Neural cell (in vitro differentiated cells): ENCODE data around the gene OVOL1. TPM values are rescaled to one million over a fixed set of nuclear protein-coding genes. Genes with fewer than 3 reads are reported as not detected.

Source experiments
- H2AFZ ChIP-seq: fragments of 200-600, 300-800 bp; sonication (generic), shearing (Covaris generic); 2 replicates; pipeline ENCODE4 v1.6.0; 2014; ENCODE audit warnings: low read depth, mild to moderate bottlenecking, antibody characterized with exemption, low read length, moderate library complexity
- H3F3A ChIP-seq: fragments of 200-600 bp; shearing (Covaris generic); 2 replicates; pipeline ENCODE4 v1.6.1; 2016; ENCODE audit warnings: mild to moderate bottlenecking, moderate library complexity, mixed read lengths, antibody characterized with exemption, low read length; ENCODE audit not compliant: insufficient read depth, poor library complexity, severe bottlenecking
- H3K27ac ChIP-seq: fragments of 200-600, 300-800 bp; sonication (generic), shearing (Covaris generic); 2 replicates; pipeline ENCODE4 v1.5.1; 2014; ENCODE audit warnings: mild to moderate bottlenecking, low read length, moderate library complexity
- H3K27me3 ChIP-seq: fragments of 300-800, 200-600 bp; sonication (generic), shearing (Covaris generic); 2 replicates; pipeline ENCODE4 v1.6.0; 2014; ENCODE audit warnings: mild to moderate bottlenecking, low read depth, low read length, moderate library complexity; ENCODE audit not compliant: insufficient read depth
- H3K36me3 ChIP-seq: fragments of 300-800, 200-600 bp; sonication (generic), shearing (Covaris generic); 2 replicates; pipeline ENCODE4 v1.5.1; 2014; ENCODE audit warnings: mild to moderate bottlenecking, antibody characterized with exemption, low read length, moderate library complexity; ENCODE audit not compliant: insufficient read depth
- H3K4me2 ChIP-seq: fragments of 300-800, 200-600 bp; sonication (generic), shearing (Covaris generic); 2 replicates; pipeline ENCODE4 v1.6.0; 2014; ENCODE audit warnings: mild to moderate bottlenecking, low read length
- H3K4me3 ChIP-seq: fragments of 300-800, 200-600 bp; sonication (generic), shearing (Covaris generic); 2 replicates; pipeline ENCODE4 v1.5.1; 2014; ENCODE audit warnings: mild to moderate bottlenecking, low read length, moderate library complexity
- H3K79me2 ChIP-seq: fragments of 200-600 bp; shearing (Covaris generic); replicated peaks from 2 replicates; pipeline ENCODE4 v1.6.0; 2014; ENCODE audit warnings: mild to moderate bottlenecking, low read length, moderate library complexity; ENCODE audit not compliant: insufficient read depth
- H3K9ac ChIP-seq: fragments of 300-800, 200-600 bp; sonication (generic), shearing (Covaris generic); 2 replicates; pipeline ENCODE4 v1.6.1; 2016; ENCODE audit warnings: mild to moderate bottlenecking, low read length, mixed read lengths
- H3K9me2 ChIP-seq: fragments of 200-600 bp; shearing (Covaris generic); 2 replicates; pipeline ENCODE4 v1.6.1; 2016; ENCODE audit warnings: mild to moderate bottlenecking, low read length, mixed read lengths; ENCODE audit not compliant: insufficient read depth
- H3K9me3 ChIP-seq: fragments of 200-600, 300-800 bp; sonication (generic), shearing (Covaris generic); 2 replicates; pipeline ENCODE4 v1.6.1; 2016; ENCODE audit warnings: mild to moderate bottlenecking, mixed run types, low read length, moderate library complexity, mixed read lengths
- H4K20me1 ChIP-seq: fragments of 200-600 bp; shearing (Covaris generic); 2 replicates; pipeline ENCODE4 v1.6.1; 2016; ENCODE audit warnings: mild to moderate bottlenecking, mixed run types; ENCODE audit not compliant: insufficient read depth
- EP300 ChIP-seq: fragments of 450-650 bp; conservative IDR thresholded peaks from 2 replicates; pipeline ENCODE4 v1.6.1; 2014; ENCODE audit warnings: antibody characterized with exemption, mild to moderate bottlenecking, moderate library complexity; ENCODE audit not compliant: poor library complexity, severe bottlenecking
- EZH2 ChIP-seq: fragments of 200-600, 300-800 bp; shearing (Covaris generic), sonication (generic); IDR thresholded peaks from 2 replicates; pipeline ENCODE4 v1.6.1; 2014; ENCODE audit warnings: antibody characterized with exemption, low read length, borderline replicate concordance, mild to moderate bottlenecking; ENCODE audit not compliant: insufficient read depth, poor library complexity, severe bottlenecking
- MXI1 ChIP-seq: fragments of 450-650 bp; conservative IDR thresholded peaks from 2 replicates; pipeline ENCODE4 v1.6.1; 2014; ENCODE audit warnings: antibody characterized with exemption, mild to moderate bottlenecking; ENCODE audit not compliant: poor library complexity, severe bottlenecking
- POLR2AphosphoS5 ChIP-seq: IDR thresholded peaks from 2 replicates; pipeline ENCODE4 v1.6.1; 2012
- RAD21 ChIP-seq: fragments of 450-650 bp; conservative IDR thresholded peaks from 2 replicates; pipeline ENCODE4 v1.6.1; 2014; ENCODE audit warnings: antibody characterized with exemption, mild to moderate bottlenecking, moderate library complexity
- SMC3 ChIP-seq: fragments of 450-650 bp; conservative IDR thresholded peaks from 2 replicates; pipeline ENCODE4 v1.6.1; 2014; ENCODE audit warnings: antibody characterized with exemption, mild to moderate bottlenecking, moderate library complexity; ENCODE audit not compliant: poor library complexity
- TAF1 ChIP-seq: IDR thresholded peaks from 2 replicates; pipeline ENCODE4 v1.6.1; 2012; ENCODE audit warnings: low read depth
- polyA plus RNA-seq: library from polyadenylated mRNA; depleted of rRNA; stranded (reverse); fragments of >200 nt; gene quantifications from 2 replicates; pipeline ENCODE4 v1.2.3, GENCODE V29; 2014
- TF ChIP-seq, protein P1 (sequence below): fragments of 450-650 bp; IDR thresholded peaks from 2 replicates; pipeline ENCODE4 v1.5.1; 2014; ENCODE audit warnings: antibody characterized with exemption, mild to moderate bottlenecking, moderate library complexity; ENCODE audit not compliant: poor library complexity, severe bottlenecking
- TF ChIP-seq, protein P2 (sequence below): IDR thresholded peaks from 2 replicates; pipeline ENCODE4 v1.6.1; 2012; ENCODE audit warnings: borderline replicate concordance

The OVOL1 gene
- polyA plus RNA-seq, 1 donor from 2014 or later = not detected

DNA sequence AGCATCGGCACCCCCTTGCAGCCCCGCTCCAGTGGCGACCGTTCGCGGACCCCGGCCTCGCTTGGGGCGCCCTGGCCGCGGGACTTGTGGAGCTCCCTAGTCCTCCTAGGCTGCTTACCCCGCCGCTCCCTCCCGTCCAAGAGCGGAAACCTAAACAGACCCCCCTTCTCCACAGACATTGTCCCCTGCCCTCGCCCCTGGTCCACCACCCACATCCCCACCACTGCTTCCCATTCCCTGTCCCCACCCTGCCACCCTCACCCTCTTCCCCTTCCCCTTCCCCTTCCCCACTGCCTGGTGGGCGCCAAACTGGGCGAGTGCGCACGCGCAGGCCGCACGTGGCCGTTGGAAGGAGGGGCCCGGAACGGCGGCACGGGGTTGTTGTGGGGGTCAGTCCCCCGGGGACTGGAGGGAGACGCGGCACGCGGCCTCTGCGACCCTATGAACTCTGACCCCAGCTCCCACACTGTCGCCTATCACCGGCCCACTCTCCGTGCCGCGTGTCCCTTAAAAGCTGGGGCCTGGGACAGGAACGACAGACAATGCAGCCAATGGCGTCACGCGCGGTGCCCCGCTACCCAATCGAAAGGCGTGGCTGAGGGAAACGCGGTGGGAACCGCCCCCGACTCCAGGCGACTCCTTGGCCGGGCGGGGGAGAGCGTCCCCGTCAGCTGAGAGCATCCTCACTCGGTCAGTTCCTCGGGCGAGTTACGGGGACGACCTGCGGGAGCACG is 46.6 kb downstream of the OVOL1 start, which contains the start of gene SNX32:
SNX32 (plus strand) TSS at position 667 of the 734 bp plus-strand sequence. CDS start 103 bp downstream, outside the sequence.
- Histone ChIP-seq H3K9ac (peak within 1 kb of the TSS; percentile 79), H4K20me1 (no peaks in the 10 kb centered on the region), H3K4me2 (peak within 1 kb of the TSS; percentile 71), H3K9me2 (no peaks in the 10 kb centered on the region), H3K9me3 (no peaks in the 10 kb centered on the region), H3K27me3 (no peaks in the 10 kb centered on the region), H3K36me3 (no peaks in the 10 kb centered on the region), H3F3A (no peaks in the 10 kb centered on the region), H3K79me2 (peaks cover 4% of the 10 kb centered on the region), H3K4me3 (peak within 1 kb of the TSS; percentile 74), H3K27ac (peak within 1 kb of the TSS; percentile 25), H2AFZ (peak within 1 kb of the TSS; percentile 71)
- TF ChIP-seq EZH2 (no peak), MXI1 (peak; percentile 96), TAF1 (no peak), POLR2AphosphoS5 (no peak), SMC3 (no peak), RAD21 (no peak), EP300 (peak; percentile 21)
- TF ChIP-seq, protein P1, sequence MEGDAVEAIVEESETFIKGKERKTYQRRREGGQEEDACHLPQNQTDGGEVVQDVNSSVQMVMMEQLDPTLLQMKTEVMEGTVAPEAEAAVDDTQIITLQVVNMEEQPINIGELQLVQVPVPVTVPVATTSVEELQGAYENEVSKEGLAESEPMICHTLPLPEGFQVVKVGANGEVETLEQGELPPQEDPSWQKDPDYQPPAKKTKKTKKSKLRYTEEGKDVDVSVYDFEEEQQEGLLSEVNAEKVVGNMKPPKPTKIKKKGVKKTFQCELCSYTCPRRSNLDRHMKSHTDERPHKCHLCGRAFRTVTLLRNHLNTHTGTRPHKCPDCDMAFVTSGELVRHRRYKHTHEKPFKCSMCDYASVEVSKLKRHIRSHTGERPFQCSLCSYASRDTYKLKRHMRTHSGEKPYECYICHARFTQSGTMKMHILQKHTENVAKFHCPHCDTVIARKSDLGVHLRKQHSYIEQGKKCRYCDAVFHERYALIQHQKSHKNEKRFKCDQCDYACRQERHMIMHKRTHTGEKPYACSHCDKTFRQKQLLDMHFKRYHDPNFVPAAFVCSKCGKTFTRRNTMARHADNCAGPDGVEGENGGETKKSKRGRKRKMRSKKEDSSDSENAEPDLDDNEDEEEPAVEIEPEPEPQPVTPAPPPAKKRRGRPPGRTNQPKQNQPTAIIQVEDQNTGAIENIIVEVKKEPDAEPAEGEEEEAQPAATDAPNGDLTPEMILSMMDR = peak; percentile 44
- TF ChIP-seq, protein P2, sequence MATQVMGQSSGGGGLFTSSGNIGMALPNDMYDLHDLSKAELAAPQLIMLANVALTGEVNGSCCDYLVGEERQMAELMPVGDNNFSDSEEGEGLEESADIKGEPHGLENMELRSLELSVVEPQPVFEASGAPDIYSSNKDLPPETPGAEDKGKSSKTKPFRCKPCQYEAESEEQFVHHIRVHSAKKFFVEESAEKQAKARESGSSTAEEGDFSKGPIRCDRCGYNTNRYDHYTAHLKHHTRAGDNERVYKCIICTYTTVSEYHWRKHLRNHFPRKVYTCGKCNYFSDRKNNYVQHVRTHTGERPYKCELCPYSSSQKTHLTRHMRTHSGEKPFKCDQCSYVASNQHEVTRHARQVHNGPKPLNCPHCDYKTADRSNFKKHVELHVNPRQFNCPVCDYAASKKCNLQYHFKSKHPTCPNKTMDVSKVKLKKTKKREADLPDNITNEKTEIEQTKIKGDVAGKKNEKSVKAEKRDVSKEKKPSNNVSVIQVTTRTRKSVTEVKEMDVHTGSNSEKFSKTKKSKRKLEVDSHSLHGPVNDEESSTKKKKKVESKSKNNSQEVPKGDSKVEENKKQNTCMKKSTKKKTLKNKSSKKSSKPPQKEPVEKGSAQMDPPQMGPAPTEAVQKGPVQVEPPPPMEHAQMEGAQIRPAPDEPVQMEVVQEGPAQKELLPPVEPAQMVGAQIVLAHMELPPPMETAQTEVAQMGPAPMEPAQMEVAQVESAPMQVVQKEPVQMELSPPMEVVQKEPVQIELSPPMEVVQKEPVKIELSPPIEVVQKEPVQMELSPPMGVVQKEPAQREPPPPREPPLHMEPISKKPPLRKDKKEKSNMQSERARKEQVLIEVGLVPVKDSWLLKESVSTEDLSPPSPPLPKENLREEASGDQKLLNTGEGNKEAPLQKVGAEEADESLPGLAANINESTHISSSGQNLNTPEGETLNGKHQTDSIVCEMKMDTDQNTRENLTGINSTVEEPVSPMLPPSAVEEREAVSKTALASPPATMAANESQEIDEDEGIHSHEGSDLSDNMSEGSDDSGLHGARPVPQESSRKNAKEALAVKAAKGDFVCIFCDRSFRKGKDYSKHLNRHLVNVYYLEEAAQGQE = peak; percentile 20

DNA sequence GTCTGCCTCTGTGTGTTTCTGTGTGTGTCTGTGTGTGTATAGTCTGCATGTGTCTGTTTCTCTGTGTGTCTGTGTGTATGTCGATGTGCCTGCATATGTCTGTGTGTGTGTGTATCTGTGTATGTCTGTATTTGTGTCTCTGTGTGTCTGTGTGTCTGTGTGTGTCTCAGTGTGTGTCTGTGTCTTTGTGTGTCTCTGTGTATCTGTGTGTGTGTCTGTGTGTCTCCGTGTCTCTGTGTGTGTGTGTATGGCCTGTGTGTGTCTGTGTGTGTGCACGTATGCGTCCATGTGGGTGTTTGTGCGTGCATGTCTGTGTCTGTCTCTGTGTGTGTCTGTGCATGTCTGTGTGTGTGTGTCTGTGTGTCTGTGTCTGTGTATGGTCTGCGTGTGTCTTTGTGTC is 47.3 kb downstream of the OVOL1 start:
- Histone ChIP-seq H3K27ac (peak overlapping the region; percentile 25), H3K9ac (peak overlapping the region; percentile 79)

More for the DNA sequence above, 47.3 kb downstream of the OVOL1 start:
- TF ChIP-seq SMC3 (no peak), EP300 (no peak), MXI1 (no peak)
- TF ChIP-seq, protein P1 = no peak
- TF ChIP-seq, protein P2 = no peak
- peak overlapping the region; percentile 71 for H2AFZ ChIP-seq
- no peaks in the 10 kb centered on the region for H3K27me3 ChIP-seq
- H3K79me2 ChIP-seq = peaks cover 4% of the 10 kb centered on the region
- H3K36me3 ChIP-seq = no peaks in the 10 kb centered on the region
- H3F3A ChIP-seq = no peaks in the 10 kb centered on the region
- peak overlapping the region; percentile 74 for H3K4me3 ChIP-seq
- H3K9me3 ChIP-seq = no peaks in the 10 kb centered on the region
- no peaks in the 10 kb centered on the region for H3K9me2 ChIP-seq
- H3K4me2 ChIP-seq = peak overlapping the region; percentile 71
- H4K20me1 ChIP-seq = no peaks in the 10 kb centered on the region
